Measurements from ENCODE around the gene KRT82.

GRCh38 chr12:52437508-52437907 lies 31.4 kb upstream of the KRT82 start:
- TF ChIP-seq, protein P1, sequence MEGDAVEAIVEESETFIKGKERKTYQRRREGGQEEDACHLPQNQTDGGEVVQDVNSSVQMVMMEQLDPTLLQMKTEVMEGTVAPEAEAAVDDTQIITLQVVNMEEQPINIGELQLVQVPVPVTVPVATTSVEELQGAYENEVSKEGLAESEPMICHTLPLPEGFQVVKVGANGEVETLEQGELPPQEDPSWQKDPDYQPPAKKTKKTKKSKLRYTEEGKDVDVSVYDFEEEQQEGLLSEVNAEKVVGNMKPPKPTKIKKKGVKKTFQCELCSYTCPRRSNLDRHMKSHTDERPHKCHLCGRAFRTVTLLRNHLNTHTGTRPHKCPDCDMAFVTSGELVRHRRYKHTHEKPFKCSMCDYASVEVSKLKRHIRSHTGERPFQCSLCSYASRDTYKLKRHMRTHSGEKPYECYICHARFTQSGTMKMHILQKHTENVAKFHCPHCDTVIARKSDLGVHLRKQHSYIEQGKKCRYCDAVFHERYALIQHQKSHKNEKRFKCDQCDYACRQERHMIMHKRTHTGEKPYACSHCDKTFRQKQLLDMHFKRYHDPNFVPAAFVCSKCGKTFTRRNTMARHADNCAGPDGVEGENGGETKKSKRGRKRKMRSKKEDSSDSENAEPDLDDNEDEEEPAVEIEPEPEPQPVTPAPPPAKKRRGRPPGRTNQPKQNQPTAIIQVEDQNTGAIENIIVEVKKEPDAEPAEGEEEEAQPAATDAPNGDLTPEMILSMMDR (IDR thresholded peaks at IDR 0.05), result no peak
- TF ChIP-seq POLR2A (IDR thresholded peaks at IDR 0.05), result no peak

All from lower leg skin (tissue), 3 donors.